LHCN-M2 (cell line): ENCODE data around the gene ZNF488. TPM values are rescaled to one million over a fixed set of nuclear protein-coding genes. Genes with fewer than 3 reads are reported as not detected.

ENCODE experiments used
- DNase-seq: peaks from one replicate; pipeline ENCODE4 v3.0.0-alpha.2; 2012; ENCODE audit warnings: low read depth
- total RNA-seq: library from RNA; depleted of rRNA; stranded (reverse); fragments of >200 nt; gene quantifications from 2 replicates; pipeline ENCODE4 v1.2.3, GENCODE V29; 2014

ZNF488 gene
- total RNA-seq, 1 experiment from 2014 or later: 0.11 TPM

GRCh38 chr10:47366731-47367460, 17.2 kb downstream of the ZNF488 start:
- no peak for DNase-seq

DNA sequence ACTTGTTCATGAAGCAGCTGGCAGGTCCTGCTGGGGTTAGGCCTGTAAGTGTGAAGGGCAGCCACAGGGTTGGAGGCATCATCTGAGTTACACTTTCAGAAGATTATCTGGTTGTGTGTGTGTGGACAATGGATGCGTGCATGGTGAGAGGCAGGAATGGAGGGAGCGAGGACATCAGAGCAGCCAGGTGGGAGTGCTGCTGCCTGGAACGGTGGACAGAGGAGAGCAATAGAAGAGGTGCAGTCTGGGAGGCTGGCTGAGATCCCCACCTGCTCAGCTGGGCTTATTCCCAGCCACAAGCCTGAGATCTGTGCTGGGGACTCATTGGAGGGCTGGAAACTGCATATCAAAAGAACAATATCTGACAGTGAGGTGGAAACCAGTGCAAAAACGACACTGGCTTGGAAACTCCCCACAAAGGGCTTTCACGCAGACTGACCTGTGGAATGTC, 17.9 kb downstream of the ZNF488 start:
- no peak for DNase-seq

- no peak for DNase-seq
These were observed 18.5 kb downstream of the ZNF488 start for GRCh38 chr10:47365431-47366180.

GRCh38 chr10:47364911-47365310, 19.2 kb downstream of the ZNF488 start:
- no peak for DNase-seq

DNA sequence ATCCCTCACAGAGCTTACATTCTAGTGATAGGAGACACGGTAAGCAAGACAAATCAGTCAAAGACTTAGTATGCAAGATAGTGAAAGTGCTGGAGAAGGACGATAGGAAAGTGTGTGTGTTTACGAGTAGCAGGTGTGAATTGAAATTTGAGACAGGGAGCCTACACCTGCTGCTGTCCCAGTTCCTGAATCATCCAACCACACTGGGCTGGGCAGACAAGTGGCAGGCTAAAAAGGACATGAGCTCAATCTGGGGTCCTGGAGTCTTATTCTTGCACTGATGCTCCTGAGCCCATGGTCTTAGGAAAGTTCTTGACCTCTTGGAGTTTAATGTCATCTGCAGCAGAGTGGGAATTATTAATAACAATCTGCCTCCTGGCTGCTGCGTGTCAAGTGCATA, 19.7 kb downstream of the ZNF488 start:
- DNase-seq: peak; percentile 13

DNA sequence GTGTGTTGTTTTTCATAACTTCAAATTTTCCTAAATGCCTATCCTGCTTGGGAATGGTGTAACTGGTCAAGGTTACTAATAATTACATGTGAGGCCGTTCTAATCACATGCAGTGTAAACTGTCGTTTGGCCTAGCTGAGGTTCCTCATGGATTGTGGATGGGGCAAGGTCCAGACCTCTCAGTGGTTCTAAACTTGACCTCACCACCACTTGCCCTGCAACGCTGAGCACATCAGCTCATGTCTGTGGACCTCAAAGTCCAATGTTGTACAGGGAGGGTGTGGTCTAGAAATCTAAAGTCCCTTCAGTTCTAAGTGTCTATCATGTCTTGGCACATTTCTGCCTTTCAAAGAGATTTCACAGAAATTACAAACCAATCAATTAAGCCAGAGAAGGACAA, 20.3 kb downstream of the ZNF488 start:
- DNase-seq: no peak

- no peak for DNase-seq
These were observed 21.9 kb downstream of the ZNF488 start for GRCh38 chr10:47362199-47362598.

DNA sequence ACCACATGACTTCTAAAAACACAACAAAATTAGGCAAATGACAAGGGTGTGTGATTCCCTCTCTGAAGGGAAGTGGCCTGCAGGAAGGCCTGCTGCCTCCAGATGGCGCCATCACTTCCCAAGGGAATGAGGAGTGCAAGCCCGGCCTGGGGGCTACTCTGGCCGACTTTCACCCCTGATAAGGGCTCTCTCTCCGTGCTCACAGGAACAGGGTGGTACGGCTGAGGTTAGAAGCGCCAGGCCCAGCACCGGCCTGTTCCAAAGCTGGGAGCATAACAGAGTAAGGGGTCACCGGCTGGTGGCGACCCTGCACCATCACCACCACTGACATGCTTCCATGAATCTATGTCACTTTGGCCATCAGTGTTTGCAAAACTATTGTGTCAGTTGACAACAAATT, 22.8 kb downstream of the ZNF488 start:
- peak; percentile 14 for DNase-seq

DNA sequence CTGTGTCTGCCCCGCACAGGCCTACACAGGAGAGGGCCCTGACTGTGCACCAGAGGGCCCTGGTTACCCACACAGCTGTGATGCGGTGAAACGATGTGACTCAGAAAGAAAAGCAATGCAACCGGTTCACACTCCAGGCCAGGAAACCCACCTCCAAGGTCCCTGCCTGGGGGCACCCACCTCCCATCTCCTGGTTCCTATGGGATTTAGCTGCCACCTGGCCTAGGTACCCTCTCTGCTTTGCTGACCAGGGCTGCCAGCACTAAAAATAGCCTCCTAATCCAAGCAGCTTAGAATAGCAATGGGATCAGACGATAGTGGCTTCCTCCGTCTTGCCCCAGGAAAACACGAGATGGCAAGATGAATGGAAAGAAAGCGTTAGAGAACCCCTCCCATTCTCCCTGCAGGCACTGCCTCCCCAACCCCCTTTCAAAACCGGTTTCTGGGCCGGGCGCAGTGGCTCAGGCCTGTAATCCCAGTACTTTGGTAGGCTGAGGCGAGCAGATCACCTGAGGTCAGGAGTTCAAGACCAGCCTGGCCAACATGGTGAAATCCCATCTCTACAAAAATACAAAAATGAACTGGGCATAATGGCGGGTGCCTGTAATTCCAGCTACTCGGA, 23.6 kb downstream of the ZNF488 start:
- no peak for DNase-seq

- no peak for DNase-seq
These were observed 24.3 kb downstream of the ZNF488 start for GRCh38 chr10:47359626-47360418.

GRCh38 chr10:47359101-47359500, 25.0 kb downstream of the ZNF488 start:
- no peak for DNase-seq

DNA sequence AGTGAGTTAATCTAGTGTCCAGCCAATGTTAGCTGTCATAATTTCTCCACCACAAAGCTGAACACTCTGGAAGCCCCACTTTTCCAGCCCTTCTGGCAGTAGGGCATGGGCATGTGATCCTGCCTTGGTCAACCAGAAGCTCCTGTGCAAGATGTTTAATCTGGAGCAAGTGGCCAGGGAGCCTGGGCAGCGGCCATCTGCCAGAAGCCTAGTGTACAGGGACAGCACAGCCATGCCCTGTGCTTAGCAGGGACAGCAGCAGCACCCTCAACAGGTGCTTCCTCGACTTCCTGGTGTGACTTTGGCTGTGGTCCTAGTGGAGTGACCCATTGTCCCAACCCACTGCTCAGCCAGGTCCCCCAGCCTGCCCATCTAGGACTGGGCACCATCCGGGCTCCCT, 25.6 kb downstream of the ZNF488 start:
- no peak for DNase-seq

- DNase-seq: no peak
These were observed 26.2 kb downstream of the ZNF488 start for GRCh38 chr10:47357911-47358310.

DNA sequence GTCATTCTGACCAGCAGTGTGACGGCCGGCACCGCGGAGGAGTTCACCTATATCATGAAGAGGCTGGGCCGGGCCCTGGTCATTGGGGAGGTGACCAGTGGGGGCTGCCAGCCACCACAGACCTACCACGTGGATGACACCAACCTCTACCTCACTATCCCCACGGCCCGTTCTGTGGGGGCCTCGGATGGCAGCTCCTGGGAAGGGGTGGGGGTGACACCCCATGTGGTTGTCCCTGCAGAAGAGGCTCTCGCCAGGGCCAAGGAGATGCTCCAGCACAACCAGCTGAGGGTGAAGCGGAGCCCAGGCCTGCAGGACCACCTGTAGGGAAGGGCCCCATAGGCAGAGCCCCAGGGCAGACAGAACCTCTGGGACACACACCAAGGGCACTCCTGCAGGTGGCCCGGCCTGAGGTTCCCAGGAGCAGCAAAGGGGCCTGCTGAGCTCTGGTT, 26.9 kb downstream of the ZNF488 start:
- DNase-seq: no peak

- DNase-seq: no peak
These were observed 27.4 kb downstream of the ZNF488 start for GRCh38 chr10:47356708-47357107.

DNA sequence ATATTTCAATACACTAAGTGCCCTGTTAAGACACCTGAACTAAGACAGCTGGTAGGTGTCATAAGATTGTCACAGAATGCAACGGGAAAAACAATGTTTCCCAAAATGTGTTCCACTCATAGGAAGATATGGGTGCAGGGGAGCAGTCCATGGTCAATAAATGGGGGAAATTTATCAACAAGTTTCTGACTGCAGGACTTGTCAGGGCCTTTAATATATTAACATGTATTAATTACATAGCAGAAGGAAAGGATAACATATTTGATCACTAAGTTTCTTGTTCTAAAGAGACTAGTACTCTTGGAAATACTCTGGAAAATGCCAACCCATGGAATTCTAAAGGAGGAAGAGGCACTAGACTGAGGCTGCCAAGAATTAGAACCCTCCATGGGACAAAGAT, 29.2 kb downstream of the ZNF488 start:
- DNase-seq: no peak

DNA sequence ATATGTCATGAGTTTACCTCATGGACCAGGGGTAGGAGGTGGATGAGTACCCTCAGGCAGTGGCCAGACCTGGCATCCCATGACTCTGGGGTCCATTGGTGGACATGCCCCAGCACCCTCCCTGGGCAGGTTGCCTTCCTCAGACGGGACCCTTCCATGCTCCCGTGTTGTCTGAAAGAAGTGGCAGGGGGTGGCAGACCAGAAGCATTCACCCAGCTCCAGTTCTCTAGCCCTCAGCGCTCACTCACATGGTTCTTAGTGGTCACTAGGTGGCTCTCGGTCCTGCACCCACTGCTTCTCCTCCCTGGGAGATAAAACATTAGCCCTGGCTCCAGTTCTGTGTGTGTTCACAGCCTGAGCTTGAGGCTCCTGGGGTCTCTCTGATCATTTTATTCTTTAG, 29.9 kb downstream of the ZNF488 start:
- DNase-seq: no peak

- DNase-seq: no peak
These were observed 30.7 kb downstream of the ZNF488 start for GRCh38 chr10:47353351-47353750.

- DNase-seq: no peak
These were observed 31.9 kb downstream of the ZNF488 start for GRCh38 chr10:47351899-47352815.
